ENCODE results near the gene RPUSD3. TPM values are rescaled to one million over a fixed set of nuclear protein-coding genes. Genes with fewer than 3 reads are reported as not detected.
A peak's percentile ranks its signal among the peaks of the same experiment; 100 is the strongest.

Gene RPUSD3
- total RNA-seq, 2 donors from 2014 or later: 31.6 to 51.4 TPM

- H3K9me3 ChIP-seq: no peaks in the 10 kb centered on the region
- H3K27me3 ChIP-seq: no peaks in the 10 kb centered on the region
- intact Hi-C loops (cut with DNase I): no loop called here
- 84% methylated on average over 4 to 12 of the region's 12 CpGs for WGBS, 2 donors
- ATAC-seq (no peak), DNase-seq (no peak)
- H3K36me3 ChIP-seq (replicated peaks in 1 of 2; ENCODE audit: insufficient read depth in 1 of 2, low read depth in 2 of 2): peaks cover 0 to 31% of the 10 kb centered on the region in 2 donors
- H3K4me3 ChIP-seq: no peak overlapping the region
- peaks cover 21% of the 10 kb centered on the region for H3K4me1 ChIP-seq
- no peak for TF ChIP-seq CTCF (IDR thresholded peaks at IDR 0.05)
- TF ChIP-seq POLR2A (IDR thresholded peaks at IDR 0.05): no peak
- no peak overlapping the region for H3K27ac ChIP-seq
Observed at GRCh38 chr3:9806137-9806536, 37.7 kb downstream of the RPUSD3 start.

GRCh38 chr3:9804996-9805395, 38.8 kb downstream of the RPUSD3 start:
- Histone ChIP-seq H3K4me3 (no peak overlapping the region), H3K9me3 (no peaks in the 10 kb centered on the region), H3K4me1 (peaks cover 12% of the 10 kb centered on the region), H3K27me3 (no peaks in the 10 kb centered on the region), H3K36me3 (replicated peaks in 1 of 2; ENCODE audit: insufficient read depth in 1 of 2, low read depth in 2 of 2) (peaks cover 5 to 36% of the 10 kb centered on the region in 2 donors), H3K27ac (no peak overlapping the region)
- intact Hi-C loops (cut with DNase I): no loop called here
- ATAC-seq (no peak), DNase-seq (no peak)
- TF ChIP-seq CTCF (IDR thresholded peaks at IDR 0.05) (no peak), POLR2A (IDR thresholded peaks at IDR 0.05) (no peak)
- 76 to 85% methylated on average over 5 of the region's 5 CpGs for WGBS, 2 donors

GRCh38 chr3:9803494-9803893, 40.3 kb downstream of the RPUSD3 start:
- TF ChIP-seq CTCF (IDR thresholded peaks at IDR 0.05): no peak
- no peak for TF ChIP-seq POLR2A (IDR thresholded peaks at IDR 0.05)
- Histone ChIP-seq H3K36me3 (replicated peaks in 1 of 2; ENCODE audit: insufficient read depth in 1 of 2, low read depth in 2 of 2) (peaks cover 11 to 42% of the 10 kb centered on the region in 2 donors), H3K27ac (no peak overlapping the region), H3K4me3 (no peak overlapping the region), H3K27me3 (no peaks in the 10 kb centered on the region), H3K9me3 (no peaks in the 10 kb centered on the region), H3K4me1 (peaks cover under 1% of the 10 kb centered on the region)
- DNase-seq: no peak
- intact Hi-C loops (cut with DNase I): no loop called here
- 84 to 90% methylated on average over 1 of the region's 1 CpG for WGBS, 2 donors
- no peak for ATAC-seq

GRCh38 chr3:9800529-9800928, 43.3 kb downstream of the RPUSD3 start:
- intact Hi-C loops (cut with DNase I): no loop called here

More at GRCh38 chr3:9800529-9800928, 43.3 kb downstream of the RPUSD3 start:
- Histone ChIP-seq H3K27me3 (no peaks in the 10 kb centered on the region), H3K27ac (no peak overlapping the region), H3K4me1 (no peaks in the 10 kb centered on the region), H3K4me3 (no peak overlapping the region), H3K36me3 (replicated peaks in 1 of 2; ENCODE audit: insufficient read depth in 1 of 2, low read depth in 2 of 2) (peaks cover 11 to 50% of the 10 kb centered on the region in 2 donors), H3K9me3 (no peaks in the 10 kb centered on the region)
- no peak for ATAC-seq
- DNase-seq: no peak
- WGBS, 2 donors: 82 to 89% methylated on average over 4 to 5 of the region's 5 CpGs
- TF ChIP-seq POLR2A (IDR thresholded peaks at IDR 0.05) (no peak), CTCF (IDR thresholded peaks at IDR 0.05) (peak in 1 of 7 experiments; percentile 8)
